ENCODE data around the gene UBQLN4. TPM values are rescaled to one million over a fixed set of nuclear protein-coding genes. Genes with fewer than 3 reads are reported as not detected.

The UBQLN4 gene
- total and polyA plus RNA-seq, 9 of the 15 experiments (the other 6 are each of a cell fraction or from before 2014, with no cell fraction given): 13.5 to 65.5 (median 37.0) TPM

DNA sequence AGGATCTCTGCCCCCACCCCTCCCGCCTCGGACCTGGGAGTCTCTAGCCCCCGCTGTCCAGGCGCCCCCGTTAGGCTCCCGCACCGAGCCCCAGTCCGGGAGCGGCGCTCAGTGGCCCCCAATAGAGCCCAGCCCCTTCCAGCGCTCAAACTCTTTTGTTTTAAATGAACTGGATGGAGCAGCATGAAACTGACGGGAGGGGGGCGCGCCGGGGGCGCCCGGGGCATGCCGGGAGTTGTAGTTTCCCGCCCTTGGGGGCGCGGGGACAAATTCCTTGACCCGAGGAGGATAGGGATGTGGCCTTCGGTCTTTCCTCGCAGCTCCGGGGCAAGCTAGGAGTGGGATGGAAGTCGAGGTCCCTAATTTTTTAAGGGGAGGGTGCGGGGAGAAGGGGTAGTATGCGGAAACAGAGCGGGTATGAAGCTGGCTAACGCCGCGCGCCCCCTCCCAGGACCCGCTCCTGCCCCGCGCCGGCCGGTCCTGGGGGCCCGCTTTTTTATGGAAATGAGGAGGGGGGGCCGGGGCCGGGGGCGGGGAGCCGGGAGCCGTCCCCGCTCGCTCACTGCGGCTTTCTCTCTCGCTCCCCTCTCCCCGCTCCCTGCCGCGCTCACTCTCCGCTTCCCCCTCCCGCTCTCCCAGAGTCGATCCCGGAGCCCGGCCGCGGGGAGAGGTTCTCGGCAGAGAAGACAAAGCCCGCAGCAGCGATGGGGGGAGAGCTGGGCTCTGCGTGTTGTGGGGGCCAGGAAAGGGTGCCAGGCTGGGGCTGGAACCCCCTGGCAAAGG, 28.9 kb upstream of the UBQLN4 start, which contains the start of gene MEX3A (continued):
- TF ChIP-seq SAFB2 (IDR thresholded peaks at IDR 0.05; ENCODE audit: borderline replicate concordance, low read depth, low read length, severe bottlenecking): no peak
- no peak for TF ChIP-seq GTF2E2 (tag; IDR thresholded peaks at IDR 0.05)
- TF ChIP-seq ZFX (CRISPR knock-in tag; IDR thresholded peaks at IDR 0.05): peak; percentile 14; the same call in 1 of the 2 replicates
- TF ChIP-seq OTX1 (CRISPR knock-in tag; IDR thresholded peaks at IDR 0.05): no peak
- no peak for TF ChIP-seq NBN (IDR thresholded peaks at IDR 0.05; ENCODE audit: low read depth)
- no peak for TF ChIP-seq CBX1 (IDR thresholded peaks at IDR 0.05; ENCODE audit: low read depth)
- no peak for TF ChIP-seq ZNF184 (CRISPR knock-in tag; IDR thresholded peaks at IDR 0.05)
- no peak for TF ChIP-seq FOXA1 (IDR thresholded peaks at IDR 0.05; ENCODE audit: borderline replicate concordance)
- peak; percentile 96 for TF ChIP-seq HCFC1 (IDR thresholded peaks at IDR 0.05; ENCODE audit: low read depth, low read length)
- TF ChIP-seq HIVEP1 (CRISPR knock-in tag; IDR thresholded peaks at IDR 0.05): no peak
- TF ChIP-seq ARID2 (IDR thresholded peaks at IDR 0.05): no peak
- TF ChIP-seq POLR2B (IDR thresholded peaks at IDR 0.05; ENCODE audit: low read depth, partially characterized antibody): no peak
- TF ChIP-seq ARHGAP35 (IDR thresholded peaks at IDR 0.05; ENCODE audit: partially characterized antibody): no peak
- TF ChIP-seq NFIX (CRISPR knock-in tag; IDR thresholded peaks at IDR 0.05; ENCODE audit: low read depth): no peak
- TF ChIP-seq POLR3G (IDR thresholded peaks at IDR 0.05; ENCODE audit: extremely low read depth, insufficient read length, insufficient replicate concordance): no peak
- TF ChIP-seq ZNF830 (CRISPR knock-in tag; IDR thresholded peaks at IDR 0.05): no peak
- no peak for TF ChIP-seq MIER1 (IDR thresholded peaks at IDR 0.05; ENCODE audit: low read depth)
- TF ChIP-seq ZNF253 (CRISPR knock-in tag; conservative IDR thresholded peaks at IDR 0.05): no peak
- TF ChIP-seq EHMT2 (IDR thresholded peaks at IDR 0.05): no peak
- TF ChIP-seq SOX6 (IDR thresholded peaks at IDR 0.05): no peak
- no peak for TF ChIP-seq FUS (optimal IDR thresholded peaks at IDR 0.05; ENCODE audit: low read depth, low read length)
- no peak for TF ChIP-seq HMG20B (CRISPR knock-in tag; IDR thresholded peaks at IDR 0.05)
- peak; percentile 41; the same call in 1 of the 2 replicates for TF ChIP-seq TEAD2 (tag; IDR thresholded peaks at IDR 0.05)
- no peak for TF ChIP-seq U2AF1 (optimal IDR thresholded peaks at IDR 0.05; ENCODE audit: low read depth, low read length)
- TF ChIP-seq ZNF551 (CRISPR knock-in tag; IDR thresholded peaks at IDR 0.05): no peak
- no peak for TF ChIP-seq ZC3H4 (CRISPR knock-in tag; IDR thresholded peaks at IDR 0.05; ENCODE audit: borderline replicate concordance)
- TF ChIP-seq CXXC5 (CRISPR knock-in tag; IDR thresholded peaks at IDR 0.05): peak; percentile 64
- TF ChIP-seq PTRF (tag; IDR thresholded peaks at IDR 0.05): no peak
- TF ChIP-seq ZNF699 (CRISPR knock-in tag; IDR thresholded peaks at IDR 0.05; ENCODE audit: insufficient replicate concordance): no peak
- TF ChIP-seq ZNF354B (CRISPR knock-in tag; IDR thresholded peaks at IDR 0.05): no peak
- TF ChIP-seq, protein P1, sequence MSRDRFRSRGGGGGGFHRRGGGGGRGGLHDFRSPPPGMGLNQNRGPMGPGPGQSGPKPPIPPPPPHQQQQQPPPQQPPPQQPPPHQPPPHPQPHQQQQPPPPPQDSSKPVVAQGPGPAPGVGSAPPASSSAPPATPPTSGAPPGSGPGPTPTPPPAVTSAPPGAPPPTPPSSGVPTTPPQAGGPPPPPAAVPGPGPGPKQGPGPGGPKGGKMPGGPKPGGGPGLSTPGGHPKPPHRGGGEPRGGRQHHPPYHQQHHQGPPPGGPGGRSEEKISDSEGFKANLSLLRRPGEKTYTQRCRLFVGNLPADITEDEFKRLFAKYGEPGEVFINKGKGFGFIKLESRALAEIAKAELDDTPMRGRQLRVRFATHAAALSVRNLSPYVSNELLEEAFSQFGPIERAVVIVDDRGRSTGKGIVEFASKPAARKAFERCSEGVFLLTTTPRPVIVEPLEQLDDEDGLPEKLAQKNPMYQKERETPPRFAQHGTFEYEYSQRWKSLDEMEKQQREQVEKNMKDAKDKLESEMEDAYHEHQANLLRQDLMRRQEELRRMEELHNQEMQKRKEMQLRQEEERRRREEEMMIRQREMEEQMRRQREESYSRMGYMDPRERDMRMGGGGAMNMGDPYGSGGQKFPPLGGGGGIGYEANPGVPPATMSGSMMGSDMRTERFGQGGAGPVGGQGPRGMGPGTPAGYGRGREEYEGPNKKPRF (IDR thresholded peaks at IDR 0.05; ENCODE audit: low read depth, low read length): no peak
- no peak for TF ChIP-seq TAF15 (IDR thresholded peaks at IDR 0.05; ENCODE audit: low read depth, low read length)
